HG03060 (cell line): Measurements from ENCODE around the gene RPS6KA2.

Experiments used
- ATAC-seq: cut with Tn5 transposase; IDR thresholded peaks from one replicate; pipeline ENCODE4 v1.9.1; 2021; ENCODE audit warnings: low read depth, moderate number of reproducible peaks; ENCODE audit not compliant: unreplicated experiment

The RPS6KA2 gene

DNA sequence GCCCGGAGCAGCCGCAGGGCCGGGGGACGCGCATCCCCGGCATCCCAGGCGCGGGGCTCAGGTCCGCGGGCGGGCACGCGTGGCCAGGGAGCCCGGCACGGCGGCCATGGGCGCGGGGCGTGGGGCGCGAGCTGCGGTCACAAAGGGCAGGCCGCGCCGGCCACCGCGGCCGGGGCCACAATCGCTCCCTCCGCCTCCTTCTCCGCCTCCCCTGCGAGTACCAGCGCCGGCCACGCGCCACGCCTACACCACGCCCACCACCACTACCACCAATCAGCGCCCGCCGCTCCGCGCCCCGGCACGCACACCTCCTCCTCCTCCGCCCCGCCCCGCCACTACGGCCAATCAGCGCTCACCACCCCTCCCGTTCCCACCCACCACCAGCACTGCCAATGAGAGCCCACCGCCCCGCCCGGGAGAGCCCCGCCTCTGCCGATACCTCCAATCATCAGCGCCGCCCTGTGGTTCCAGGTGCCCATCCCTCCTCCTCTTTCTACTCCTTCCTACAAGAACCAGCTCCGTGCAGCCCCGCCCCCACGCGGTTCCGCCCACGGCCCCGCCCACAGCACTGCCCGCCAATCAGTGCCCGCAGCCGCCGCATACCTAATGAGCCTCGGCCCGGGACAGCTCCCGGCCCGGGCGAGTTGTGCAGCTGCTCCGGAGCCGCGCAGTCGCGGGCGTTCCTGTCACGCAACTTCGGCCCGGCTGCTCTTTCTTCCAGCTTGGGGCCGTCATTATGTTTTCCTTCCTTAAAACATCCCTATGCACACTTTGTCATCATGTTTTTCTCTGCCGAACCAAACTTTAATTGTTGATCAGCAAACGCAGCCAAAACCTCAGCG is at the start of gene RPS6KA2:
Gene RPS6KA2 (minus strand): TSS at position 219 of the 842 bp plus-strand sequence. CDS start 232 bp downstream, outside the sequence.
- peak; percentile 92 for ATAC-seq

- ATAC-seq: no peak
These were observed 49.3 kb upstream of the RPS6KA2 start for GRCh38 chr6:166676270-166676860.

DNA sequence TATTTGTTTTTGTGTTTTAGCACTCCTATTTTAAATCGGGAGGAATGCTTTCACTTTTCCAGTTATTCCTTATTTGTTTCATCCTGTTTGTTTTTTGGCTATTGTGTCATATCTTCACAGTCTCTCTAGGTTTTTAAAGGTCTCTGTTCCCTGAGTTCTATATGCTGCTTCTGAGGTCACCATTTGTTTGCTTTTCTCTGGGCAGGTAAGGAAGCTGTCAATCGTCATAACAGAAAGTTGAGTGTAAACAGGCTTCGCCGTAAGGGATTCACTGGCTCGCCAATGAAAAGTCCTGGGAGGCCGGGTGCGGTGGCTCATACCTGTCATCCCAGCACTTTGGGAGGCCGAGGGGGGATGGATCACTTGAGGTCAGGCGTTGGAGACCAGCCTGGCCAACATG is 48.7 kb upstream of the RPS6KA2 start:
- no peak for ATAC-seq

- ATAC-seq: no peak
These were observed 46.3 kb upstream of the RPS6KA2 start for GRCh38 chr6:166673309-166673708.

DNA sequence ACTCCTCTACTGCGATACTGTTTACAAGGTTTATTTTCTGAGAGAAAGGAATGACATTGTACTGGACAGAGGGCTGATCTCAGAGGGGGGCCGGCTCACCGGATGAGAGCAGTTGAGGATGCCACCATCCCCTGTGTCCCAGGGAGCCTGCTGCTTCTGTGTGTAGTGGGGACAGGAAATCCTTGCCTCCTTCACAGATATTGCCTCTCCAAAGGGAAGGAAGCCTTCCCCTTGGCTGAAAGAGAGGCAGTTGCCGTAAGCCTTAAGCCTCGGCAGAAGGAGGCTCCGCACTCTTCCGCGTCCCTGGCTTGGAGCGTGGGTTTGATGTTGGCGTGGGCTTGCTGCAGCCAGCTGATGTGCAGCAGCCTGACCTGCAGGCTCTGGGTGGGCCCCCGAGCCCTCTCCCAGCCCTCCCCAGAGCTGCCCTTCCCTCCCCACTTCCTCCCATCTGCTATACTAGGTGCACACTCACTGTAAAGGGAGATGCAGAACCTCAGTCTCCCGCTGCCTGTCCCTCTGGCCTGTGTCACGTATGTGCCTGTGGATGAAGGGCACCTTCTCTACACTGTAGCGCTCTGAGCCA is 45.7 kb upstream of the RPS6KA2 start:
- ATAC-seq: no peak

DNA sequence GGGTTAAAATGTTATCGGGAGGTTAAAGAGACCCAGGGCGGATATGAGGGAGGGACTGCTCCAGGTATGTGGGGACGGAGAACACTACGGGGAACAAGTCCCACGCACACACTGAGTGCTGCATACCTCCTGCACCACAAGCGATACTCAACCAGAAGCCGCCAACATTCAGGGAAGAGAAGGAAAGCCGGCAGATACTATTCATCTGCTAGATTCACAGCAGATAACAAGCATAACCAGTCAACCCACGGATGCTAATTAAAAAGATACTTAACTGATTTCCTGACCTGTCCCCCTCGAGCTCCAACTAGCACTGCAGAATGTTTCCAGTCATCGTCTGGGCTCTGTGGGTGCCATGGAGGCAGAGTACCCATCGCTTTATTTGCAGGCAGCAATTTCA is 45.1 kb upstream of the RPS6KA2 start:
- no peak for ATAC-seq

DNA sequence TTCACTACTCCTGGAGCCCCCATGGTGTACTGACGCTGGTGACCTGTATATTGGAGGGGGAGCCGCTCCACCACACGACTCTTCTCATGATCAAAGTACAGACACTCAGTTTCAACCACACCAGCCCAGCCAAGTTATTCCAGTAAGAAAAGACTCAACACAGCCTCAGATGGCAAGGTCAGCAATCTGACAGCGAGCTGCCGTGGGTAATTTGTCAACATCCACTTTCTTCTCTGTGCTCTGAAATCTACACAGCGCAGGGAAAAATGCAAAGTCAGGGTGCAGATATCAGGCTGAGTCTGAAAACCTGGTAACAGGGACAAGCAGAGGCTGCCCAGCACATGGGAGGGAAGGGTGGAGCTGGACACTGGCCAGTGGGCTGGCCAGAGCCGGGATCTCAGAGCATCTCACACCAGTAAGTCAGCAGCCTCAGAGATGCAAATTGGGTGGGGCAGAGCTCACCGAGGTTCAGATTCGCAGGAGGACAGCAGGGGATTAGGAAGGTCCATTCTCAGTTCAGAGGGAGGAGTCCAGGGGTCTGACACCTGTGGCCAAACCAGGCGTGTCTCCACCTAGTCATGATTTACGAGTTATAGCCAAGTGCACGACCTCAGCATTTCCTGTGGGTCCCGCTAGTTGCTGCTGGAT is 44.5 kb upstream of the RPS6KA2 start:
- ATAC-seq: no peak

DNA sequence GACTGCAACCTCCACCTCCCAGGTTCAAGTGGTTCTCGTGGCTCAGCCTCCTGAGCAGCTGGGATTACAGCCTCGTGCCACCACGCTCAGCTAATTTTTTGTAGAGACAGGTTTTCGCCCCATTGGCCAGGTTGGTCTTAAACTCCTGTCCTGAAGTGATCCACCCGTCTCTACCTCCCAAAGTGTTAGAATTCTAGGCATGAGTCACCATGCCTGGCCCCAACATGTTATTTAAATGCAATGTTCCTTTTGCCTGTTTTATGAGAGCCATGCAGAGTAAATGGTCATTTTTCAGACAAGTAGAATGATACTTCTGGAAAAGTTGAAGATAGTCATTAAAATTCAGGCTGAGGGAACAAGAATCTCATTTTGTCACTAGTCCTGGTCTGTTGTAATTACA is 43.8 kb upstream of the RPS6KA2 start:
- no peak for ATAC-seq

DNA sequence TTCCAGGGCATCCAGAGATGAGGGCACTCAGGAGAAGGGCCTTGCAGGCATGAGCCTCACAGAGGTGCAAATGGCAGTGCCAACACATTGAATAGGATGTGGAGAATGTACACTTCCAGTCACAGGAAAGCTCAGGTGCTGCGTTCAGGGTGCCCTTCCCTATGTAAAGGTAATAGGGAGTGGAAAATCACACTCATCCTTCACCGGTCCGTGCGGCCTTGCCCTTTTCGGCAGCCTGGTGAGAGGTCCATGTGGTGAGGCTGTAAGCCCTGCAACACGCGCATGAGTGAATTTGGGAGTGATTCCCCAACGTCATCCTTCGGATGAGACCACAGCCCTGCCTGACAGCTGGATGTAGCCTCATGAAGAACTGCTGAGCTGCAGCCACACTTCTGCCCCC is 43.0 kb upstream of the RPS6KA2 start:
- ATAC-seq: no peak

GRCh38 chr6:166667796-166668610 is 41.0 kb upstream of the RPS6KA2 start:
- ATAC-seq: no peak

DNA sequence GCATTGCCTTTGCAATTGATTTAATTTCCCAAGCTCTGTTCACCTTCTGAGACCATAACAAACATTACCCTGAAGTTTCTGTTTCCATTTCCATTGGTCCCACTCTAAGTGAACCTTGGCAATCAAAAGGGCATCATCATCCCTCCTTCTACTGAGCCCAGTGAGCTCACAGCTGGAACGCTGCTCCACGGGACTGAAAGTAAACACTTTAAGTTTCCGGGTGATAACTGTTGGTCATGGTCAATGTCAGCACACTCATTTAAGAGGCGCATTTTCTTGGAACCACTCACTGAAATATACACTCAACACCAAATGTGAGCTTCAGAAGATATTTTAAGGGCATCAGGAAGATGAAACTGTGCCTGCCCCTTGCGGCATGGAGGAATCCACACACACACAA is 37.1 kb upstream of the RPS6KA2 start:
- ATAC-seq: no peak

DNA sequence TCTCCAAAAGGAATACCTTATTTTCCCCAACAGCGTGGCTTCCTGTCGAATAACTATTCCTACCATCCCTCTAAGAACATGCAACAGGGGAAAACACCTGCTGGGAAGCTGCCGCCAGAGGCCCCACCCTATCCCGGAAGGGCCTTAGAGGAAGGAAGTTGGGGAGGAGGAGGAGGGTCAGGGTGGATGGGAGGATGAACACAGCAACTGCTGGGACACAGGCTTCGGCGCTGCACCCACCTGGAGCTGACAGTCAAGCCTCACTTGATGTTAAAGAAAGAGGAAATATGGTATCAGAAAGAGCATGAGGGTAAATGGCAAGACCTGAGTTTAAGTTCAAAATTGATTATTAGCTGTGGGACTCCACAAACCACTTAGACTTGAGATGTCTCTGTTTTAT is 36.5 kb upstream of the RPS6KA2 start:
- no peak for ATAC-seq

DNA sequence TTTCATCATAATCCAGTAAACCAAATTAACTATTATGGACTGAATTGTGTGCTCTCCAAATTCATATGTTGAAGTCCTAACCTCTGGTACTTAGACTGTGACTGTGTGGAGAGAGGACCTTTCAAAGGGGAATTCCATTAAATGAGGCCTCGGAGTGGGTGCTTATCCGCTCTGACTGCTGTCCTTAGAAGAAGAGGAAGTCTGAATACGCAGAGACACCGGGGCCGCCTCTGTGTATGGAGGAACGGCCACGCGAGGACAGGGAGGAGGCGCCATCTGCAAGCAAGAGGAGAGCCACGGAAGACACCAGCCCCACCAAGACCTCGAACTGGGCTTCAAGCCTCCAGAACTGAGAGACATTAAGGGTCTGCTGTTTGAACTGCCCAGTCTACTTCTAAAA is 35.6 kb upstream of the RPS6KA2 start:
- no peak for ATAC-seq

DNA sequence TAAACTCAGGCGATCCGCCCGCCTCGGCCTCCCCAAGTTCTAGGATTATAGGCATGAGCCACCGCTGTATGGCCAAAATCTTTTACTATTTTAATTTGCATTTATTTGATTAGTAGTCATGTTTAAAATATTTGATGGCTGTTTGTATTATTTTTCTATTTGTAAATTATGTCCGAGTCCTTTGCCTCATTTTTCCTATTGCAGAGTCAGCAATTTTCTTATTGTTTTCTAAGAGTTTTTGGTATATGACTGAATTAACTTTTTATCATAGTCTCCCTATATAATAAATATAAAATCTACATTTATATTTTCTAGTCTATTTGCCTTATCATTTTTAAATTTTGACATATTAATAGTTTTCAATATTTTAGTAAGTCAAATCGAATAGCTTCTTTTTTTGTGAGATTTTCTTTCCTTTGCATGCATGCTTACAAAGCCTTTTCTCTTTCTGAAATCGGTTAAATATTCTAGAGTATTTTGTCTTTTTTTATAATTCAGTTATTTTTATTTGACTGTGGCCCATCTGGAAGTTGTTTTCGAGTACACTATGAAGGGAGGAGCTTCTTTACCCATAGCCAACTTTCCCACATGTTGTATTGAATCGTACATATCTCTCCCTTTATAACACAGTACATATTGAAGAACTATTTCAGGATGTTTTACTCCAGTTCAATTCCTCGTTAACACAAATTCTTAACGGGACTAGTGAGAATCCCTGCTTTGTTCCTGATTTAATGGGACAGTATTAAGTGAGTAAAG is 34.5 kb upstream of the RPS6KA2 start:
- no peak for ATAC-seq

DNA sequence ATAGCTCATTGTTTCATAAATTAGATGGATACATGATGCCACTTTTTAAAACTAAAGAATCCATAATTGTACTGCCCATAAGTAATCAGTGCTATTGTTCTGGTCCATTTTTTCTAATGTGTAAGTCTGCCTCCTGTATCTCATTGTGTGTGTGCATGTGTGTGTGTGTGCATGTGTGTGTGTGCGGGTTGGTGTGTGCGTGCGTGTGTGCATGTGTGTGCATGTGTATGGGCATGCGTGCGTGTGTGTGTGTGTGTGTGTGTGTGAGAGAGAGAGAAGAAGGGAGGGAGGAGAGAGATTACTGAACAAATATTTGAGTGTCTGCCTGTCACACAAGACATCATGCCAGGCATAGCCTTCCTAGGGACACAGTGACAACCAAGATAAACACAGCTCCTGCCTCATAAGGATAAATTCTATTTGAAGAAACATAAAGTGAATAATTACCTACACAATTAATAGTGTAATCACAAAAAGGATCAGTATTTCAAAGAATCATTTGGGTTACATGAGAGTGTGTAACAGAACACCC is 33.2 kb upstream of the RPS6KA2 start:
- ATAC-seq: no peak

- no peak for ATAC-seq
These were observed 32.5 kb upstream of the RPS6KA2 start for GRCh38 chr6:166659581-166659980.

- ATAC-seq: no peak
These were observed 31.7 kb upstream of the RPS6KA2 start for GRCh38 chr6:166658792-166659150.

GRCh38 chr6:166658115-166658791 is 31.2 kb upstream of the RPS6KA2 start:
- ATAC-seq: no peak

- ATAC-seq: no peak
These were observed 30.5 kb upstream of the RPS6KA2 start for GRCh38 chr6:166657531-166657930.
